Dermis microvascular lymphatic vessel endothelial cell (primary cell): ENCODE results near the gene UCKL1. TPM values are rescaled to one million over a fixed set of nuclear protein-coding genes. Genes with fewer than 3 reads are reported as not detected.
A peak's percentile ranks its signal among the peaks of the same experiment; 100 is the strongest.

Experiments
- DNase-seq, 2 donors: peaks; one replicate each; pipeline versions ENCODE4 v3.0.0 to v3.0.0-alpha.2; 2010; ENCODE audit warnings: low read depth in 2 of 2
- total RNA-seq: library from RNA; depleted of rRNA; stranded (reverse); fragments of >200 nt; gene quantifications from 2 replicates; pipeline ENCODE4 v1.2.1, GENCODE V29; 2014

Gene UCKL1
- total RNA-seq, 1 donor from 2014 or later = 26.6 TPM

GRCh38 chr20:63959699-63960075 is 3.5 kb upstream of the UCKL1 start:
- DNase-seq = no peak

GRCh38 chr20:63958964-63959698 is 2.9 kb upstream of the UCKL1 start:
- DNase-seq = no peak

GRCh38 chr20:63958471-63958870 is 2.3 kb upstream of the UCKL1 start:
- DNase-seq = no peak

GRCh38 chr20:63957690-63958441 is 1.6 kb upstream of the UCKL1 start:
- DNase-seq = no peak

- peak; percentile 38 to 78 for DNase-seq
Measured at GRCh38 chr20:63957004-63957689, 931 bp upstream of the UCKL1 start.

- no peak for DNase-seq
Measured at GRCh38 chr20:63956664-63957003, 418 bp upstream of the UCKL1 start.

- DNase-seq = peak in 1 of 2 donors; percentile 35
Measured at GRCh38 chr20:63955281-63955826, 862 bp downstream of the UCKL1 start.

- no peak for DNase-seq
Measured at GRCh38 chr20:63953764-63954429, 2.3 kb downstream of the UCKL1 start.

- DNase-seq = no peak
Measured at GRCh38 chr20:63952769-63953168, 3.4 kb downstream of the UCKL1 start.

- no peak for DNase-seq
Measured at GRCh38 chr20:63952210-63952535, 4.0 kb downstream of the UCKL1 start.

GRCh38 chr20:63951398-63952209 is 4.6 kb downstream of the UCKL1 start:
- DNase-seq = no peak

GRCh38 chr20:63950701-63951397 is 5.4 kb downstream of the UCKL1 start:
- no peak for DNase-seq

- no peak for DNase-seq
Measured at GRCh38 chr20:63947638-63948456, 8.4 kb downstream of the UCKL1 start.

GRCh38 chr20:63946986-63947637 is 9.1 kb downstream of the UCKL1 start:
- DNase-seq = no peak

- no peak for DNase-seq
Measured at GRCh38 chr20:63945921-63946920, 10.0 kb downstream of the UCKL1 start.

- DNase-seq = no peak
Measured at GRCh38 chr20:63945031-63945658, 11.1 kb downstream of the UCKL1 start.
